Activated naive CD4-positive, alpha-beta T cell treated with anti-CD3 and anti-CD28 coated beads, Interleukin-2, amount 50 U/mL, for 16 hours (primary cell): Measurements from ENCODE around the gene PLPP4.

ENCODE experiments used
- DNase-seq: peaks from one replicate; pipeline ENCODE4 v3.0.0-alpha.2; 2020

The PLPP4 gene

DNA sequence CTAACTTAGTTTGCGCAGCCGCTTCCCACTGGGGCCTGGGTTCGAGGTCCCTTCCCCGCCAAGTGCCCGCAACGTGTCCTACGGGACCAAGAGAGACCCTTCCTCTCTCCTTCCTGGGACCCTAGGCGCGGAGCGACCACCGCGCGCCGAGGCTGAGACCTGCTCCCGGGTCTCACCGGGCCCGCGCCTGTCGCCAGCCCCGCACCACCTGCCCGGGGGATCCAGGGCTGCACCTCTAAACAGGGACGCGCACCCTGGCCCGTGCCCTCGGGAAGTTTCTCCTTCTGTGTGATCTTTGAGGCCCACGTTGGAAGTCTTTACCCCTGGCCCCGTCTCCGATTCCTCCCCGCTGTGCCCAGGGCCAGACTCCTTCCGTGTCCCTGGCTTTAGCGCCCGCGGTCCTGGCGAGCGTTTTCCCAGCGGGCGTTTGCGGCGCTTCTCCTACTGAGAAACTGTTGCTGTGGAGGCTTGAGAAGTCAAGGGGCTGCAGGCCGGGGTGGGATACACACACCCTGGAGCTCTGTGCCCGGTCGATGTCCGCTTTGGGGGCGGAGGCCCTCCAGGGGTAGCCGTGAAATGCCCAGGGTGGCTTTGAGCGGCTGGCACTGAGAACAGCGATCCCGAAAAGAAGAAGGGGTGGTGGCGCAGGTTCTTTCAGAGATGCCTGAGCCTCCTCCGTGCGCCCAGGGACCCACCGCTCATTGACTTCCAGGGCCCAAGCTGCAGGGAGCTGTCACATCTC lies 575 bp downstream of the PLPP4 start:
- DNase-seq = no peak

DNA sequence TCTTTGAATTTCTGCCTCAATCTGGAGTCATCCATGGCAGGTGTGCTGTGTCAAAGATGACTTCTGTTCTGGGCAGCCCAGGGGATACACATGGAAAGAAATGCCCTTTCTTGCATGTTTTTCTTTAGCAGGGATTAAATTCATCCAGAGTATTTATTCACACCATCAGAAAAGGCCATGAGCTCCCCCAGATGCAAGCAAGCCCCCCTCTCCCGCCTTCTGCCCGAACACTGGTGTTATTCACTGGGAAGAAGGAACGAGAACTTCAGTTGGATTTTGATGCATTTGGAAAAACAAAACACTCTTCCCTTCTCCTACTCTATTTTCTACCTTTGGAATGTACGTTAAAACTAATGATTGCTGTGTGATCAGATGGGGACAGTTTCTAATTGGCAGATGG lies 1.4 kb downstream of the PLPP4 start:
- no peak for DNase-seq

DNA sequence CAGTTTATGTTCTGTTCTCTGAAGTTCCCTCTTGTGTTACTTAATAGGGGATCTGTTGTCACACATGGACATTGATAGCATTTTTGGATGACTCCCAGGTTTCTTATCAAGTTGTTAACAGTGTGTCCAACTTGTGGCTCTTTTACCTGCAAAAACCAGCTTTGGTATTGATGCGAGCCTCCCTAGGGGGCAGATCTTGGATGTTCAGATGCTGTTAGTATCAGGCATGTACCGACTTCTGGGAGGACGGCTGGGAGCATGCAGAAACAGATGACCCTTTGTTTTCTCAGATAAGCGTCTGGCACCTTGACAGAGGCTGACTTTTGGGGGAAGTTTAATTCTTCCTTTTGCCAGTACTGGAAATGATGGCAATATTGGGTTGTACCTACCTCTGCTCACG lies 2.2 kb downstream of the PLPP4 start:
- no peak for DNase-seq

DNA sequence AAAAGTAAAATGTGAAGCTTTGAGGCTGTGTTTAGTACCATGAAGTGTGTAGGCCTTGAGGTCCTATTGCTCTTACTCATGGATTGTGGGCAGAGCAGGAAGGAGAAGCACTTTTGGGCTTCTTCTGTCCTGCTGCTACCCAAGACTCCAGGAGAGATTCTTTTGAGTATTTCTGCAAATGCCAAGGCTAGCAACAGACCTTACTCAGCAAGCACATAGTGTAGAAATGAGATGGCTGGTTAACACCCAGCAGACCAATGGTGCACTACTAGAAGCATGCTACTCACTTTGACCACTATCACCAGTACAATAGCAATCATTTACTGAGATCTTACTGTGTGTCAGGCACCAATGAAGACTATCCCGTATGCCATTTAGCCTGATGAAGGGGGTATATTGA lies 3.2 kb downstream of the PLPP4 start:
- DNase-seq = no peak

DNA sequence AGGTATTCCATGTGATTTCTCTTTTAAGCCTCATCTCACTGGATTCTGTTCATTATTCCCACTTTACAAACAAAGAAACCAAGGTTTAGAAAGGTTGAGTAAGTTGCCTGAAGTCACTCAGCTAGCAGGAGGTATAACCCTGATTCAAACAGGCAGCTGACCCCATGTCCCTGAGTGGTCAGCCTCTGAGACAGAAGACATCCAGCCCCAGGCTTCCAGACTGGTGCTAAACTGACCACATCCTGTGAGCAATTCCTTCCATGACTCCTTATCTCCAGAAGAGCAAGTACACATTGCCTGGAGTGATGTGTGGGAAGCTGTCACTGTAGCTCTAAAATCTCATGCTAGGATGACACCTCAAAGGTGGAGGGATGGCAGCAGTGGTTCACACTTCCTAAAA lies 3.7 kb downstream of the PLPP4 start:
- DNase-seq = no peak

DNA sequence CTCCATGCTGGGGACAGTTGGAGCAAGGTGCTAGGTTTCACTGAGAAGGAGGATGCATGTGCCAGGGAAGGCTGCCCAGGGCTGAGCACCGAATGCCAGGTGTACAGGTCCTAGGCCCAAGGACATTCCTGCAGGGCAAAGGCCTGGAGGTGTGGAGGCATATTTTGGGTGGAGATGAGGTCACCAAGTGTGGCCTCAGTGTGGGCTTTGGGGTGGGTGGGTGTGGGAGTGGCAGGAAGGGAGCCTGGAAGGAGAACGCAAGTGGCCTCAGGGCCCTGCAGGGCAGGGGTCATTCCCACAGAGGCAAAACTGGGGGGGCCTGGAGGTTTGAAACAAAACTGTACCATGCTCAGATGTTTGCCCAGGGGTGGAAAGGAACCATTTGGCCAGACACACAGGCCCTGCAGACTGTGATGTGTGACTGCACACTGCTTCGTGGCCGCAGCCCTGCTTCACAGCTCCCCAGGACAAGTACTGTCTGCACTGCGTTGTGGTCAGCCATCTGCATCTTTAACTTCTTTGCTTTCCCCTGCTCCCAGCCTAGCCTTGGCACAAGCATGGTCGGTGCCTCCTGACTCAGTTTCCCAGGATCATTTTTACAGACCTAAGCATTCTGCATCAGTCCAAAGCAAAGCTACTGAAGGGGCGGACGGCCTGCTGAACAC lies 5.1 kb downstream of the PLPP4 start:
- no peak for DNase-seq

DNA sequence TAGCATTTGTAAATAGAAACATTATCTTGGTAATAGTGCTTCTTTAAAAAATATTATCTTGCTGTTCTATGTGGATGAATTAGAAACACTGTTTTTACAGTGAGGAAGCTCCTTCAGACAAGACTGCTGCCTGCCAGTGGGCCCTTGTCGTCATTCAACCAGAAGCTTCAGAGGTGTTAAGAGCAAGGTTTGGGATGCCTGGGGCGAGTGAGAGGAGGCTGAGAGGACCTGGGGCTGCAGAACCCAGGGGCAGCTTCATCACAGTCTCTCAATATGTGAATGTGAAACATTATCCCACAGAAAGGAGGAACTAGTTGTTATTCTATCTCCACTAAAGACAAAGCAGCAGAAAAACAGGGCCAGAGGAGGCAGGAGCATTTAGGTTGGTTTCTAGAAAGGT lies 8.1 kb downstream of the PLPP4 start:
- no peak for DNase-seq

DNA sequence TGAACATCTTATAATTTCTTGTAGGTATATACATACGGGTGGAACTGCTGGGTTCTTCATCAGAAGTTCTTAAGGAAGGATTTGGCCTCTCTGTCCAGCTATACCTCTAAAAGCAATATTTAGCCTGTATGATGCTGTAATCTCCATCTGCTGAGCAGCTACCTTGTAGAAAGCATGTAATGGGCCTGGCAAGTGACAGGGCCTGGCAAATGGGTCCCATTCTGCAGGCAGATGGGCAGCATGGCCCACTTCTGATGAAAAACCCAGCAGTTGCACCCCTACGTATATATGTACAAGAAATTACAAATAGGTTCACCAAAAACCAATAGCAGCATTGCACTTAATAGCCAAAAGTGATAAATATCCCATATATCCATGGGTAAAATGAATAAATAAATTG lies 9.0 kb downstream of the PLPP4 start:
- DNase-seq = no peak

DNA sequence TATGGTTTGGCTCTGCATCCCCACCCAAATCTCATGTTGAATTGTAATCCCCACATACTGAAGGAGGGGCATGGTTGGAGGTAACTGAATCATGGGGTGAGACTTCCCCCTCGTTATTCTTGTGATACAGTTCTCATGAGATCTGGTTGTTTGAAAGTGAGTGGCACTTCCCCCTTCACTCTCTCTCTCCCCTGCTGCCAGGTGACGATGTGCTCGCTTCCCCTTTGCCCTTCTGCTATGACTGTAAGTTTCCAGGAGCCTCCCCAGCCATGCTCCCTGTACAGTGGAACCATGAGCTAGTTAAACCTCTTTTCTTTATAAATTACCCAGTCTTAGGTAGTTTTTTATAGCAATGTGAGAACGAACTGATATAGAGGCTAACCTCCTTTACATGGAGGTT lies 16.6 kb downstream of the PLPP4 start:
- DNase-seq = no peak

DNA sequence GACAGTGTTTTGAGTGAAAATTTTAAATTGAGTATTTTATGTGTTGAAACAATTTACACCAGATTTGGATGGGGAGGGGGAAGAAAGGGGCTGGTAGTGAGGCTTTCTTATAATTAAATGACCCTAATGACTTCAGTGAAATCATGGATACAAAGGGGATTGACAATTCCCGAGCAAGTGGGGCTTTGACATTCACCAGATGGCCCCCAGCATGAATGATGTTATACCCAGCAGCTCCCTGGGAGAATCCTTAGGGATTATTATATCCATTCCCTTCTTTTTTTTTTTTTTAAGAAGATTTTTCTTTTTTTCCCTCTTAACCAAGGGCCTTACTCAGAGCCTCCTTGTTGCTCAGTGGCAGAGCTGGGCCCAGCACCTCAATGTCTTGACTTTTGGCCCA lies 17.9 kb downstream of the PLPP4 start:
- no peak for DNase-seq

DNA sequence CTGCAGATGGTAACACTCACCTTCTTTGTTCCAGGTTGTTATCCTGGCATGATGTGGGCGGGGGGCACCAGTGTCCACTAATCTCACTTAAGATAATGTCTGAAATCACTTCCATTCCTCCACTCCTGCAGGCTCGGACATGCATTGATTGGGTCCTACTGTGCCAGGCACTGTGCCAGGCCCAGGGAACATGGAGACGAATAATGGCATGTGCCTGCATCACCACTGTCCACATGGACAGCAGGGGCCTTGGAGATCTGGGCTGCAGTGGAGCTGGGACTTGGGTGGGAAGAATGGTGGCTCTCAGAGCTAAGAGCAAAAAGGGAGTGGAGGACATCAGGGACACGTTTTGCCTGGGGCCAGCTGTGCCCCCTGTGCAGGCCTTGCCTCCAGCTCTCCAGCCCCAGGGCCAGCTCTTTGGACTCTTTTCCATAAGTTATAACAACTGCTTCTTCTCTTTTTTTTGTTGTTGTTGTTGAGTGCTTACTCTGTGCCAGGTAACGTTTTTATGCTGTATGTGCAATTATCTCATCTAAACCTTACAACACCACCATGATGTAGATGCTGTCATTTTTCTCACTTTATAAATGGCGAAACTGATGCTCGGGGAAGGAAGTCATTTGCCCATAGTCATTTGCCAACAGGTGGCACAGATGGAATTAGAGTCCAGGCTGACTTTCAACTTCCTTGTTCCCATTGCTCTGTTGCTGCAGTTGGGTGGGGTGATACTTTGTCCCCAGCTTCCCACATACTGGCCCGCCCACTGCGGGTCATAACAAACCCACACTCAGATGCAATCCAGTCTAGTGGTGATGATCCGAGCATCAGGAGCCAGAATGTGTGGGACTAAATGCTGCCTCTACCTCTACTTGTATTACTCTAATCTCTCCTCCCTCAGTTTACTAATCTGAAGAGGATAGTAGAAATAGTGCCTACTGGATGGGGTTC lies 19.1 kb downstream of the PLPP4 start:
- no peak for DNase-seq

DNA sequence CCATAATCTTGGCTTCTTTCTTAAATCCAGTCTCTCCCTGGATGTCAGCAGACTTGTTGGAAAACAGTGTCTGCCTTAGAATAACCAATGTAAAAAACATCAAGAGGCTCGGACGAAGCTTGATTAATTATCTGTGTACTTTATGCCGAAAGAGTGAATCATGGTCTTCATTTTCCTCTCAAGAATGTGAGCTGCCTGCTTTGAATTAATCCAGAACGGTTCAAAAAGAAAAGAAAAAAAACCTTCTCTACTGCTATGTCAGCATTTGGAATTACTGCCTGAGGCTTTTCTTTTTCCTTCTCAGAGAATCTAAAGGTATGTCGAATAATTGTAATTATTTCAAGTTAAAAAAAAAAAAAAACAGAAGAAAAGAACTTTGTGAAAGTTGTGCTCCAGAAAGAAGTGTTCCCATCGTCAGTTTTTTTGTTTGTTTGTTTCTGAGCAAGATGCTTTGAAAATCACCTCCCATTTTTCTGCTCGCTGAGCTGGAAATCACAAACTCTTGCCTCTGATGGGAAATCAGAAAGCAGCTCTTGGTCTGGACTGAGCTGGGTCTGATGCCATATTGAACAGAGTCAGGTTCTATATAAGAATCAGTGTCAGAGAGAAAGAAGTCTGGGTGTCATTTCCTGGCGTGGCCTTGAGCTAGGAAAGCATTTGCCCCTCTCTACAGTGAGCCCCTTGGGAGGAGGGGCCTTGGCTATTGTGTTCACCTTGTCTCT lies 20.2 kb downstream of the PLPP4 start:
- DNase-seq = no peak

DNA sequence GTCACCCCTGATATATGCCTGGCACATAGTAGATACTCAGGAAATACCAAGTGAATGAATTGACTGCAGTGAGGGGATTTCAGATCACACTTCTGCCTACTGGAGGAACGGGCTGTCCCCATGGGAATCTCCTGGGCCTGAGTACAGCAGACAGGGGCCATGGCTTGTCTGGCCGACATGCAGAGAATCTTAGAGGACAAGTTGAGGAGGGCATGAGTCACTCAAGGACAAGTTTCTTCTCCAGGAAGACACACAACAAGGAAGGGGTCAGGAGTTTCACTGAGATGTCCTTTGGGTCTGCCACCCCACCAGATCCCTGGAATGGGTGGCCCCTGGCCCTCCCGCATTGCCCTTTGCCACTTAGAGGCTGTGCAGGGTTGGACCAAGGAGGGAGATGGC lies 20.7 kb downstream of the PLPP4 start:
- no peak for DNase-seq

DNA sequence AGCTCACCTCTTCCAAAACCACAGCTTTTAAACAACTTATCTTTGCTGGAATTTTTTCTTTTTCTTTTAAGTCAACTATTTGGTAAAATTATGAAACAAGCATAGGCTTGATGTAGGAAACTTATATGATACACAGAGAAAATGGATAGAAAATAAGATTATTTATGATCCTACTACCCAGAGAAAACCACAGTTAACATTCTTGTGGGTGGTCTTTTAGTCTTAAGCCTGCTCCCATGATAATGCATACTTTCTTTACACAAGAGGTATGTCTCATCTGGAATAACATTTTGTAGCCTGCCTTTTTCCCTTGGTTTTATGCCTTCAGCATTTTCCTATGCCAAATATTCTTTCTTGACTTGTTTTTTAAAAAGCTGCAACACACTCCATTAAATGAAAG lies 21.4 kb downstream of the PLPP4 start:
- DNase-seq = no peak

DNA sequence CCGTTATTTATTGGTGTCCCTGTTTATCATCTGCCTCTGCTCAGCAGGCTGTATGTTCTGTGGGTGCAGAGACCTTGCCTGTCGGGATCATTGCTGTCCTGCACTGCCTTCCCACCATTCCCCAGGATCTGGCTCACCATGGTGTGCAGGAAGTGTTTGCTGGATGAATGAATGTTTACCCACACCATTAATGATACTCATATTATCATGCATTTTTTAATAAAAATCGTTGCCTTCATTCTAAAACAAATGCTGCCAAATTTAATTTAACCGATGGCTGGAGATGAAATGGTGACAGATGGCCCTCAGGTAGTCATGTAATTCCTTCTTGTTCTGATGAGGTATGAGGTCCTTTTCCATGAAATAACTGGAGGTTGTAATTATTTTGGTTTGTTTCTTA lies 22.5 kb downstream of the PLPP4 start:
- DNase-seq = no peak

DNA sequence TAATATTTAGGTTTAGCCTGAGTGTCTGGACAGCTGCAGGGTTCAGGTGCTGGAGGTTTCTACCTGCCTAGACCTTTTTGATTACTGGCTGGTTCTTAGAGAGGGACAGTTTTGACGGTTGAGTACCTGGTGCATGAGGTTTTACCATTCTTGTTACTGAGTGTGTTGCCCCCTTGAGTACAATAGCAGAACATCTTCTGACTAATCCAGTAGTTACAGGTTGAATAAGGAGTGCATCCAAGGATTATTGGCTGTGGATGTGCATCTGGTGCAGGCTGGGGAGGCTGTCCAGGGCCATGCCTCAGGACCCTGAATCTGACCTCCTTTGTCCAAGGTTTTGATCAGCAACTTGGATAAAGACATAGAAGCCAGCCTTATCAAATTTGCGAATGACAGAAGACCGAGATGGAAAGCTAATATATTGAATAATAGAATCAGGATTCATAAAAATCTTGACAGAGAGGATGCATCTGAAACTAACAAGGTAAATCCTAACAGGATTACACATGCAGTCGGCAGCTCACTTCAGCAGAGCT lies 23.1 kb downstream of the PLPP4 start:
- DNase-seq = no peak

DNA sequence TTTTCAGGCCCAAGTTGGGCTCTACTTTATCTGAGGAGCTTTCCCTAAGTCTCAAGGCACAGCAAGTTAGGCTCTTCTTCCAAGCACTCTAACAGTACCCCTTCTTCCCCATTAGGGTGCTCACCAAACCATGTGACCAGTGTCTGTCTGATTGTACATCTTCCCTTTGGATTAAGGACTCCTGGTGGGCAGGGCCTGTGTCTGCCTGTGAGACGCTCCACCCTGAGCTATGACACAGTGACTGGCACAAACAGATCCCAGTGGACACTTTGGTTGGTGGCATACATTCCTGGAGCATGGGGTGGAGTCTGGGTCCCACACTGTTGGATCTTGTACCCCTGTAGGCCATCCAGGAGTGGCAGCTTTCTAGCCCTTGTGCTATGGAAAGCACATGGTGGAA lies 23.8 kb downstream of the PLPP4 start:
- no peak for DNase-seq

DNA sequence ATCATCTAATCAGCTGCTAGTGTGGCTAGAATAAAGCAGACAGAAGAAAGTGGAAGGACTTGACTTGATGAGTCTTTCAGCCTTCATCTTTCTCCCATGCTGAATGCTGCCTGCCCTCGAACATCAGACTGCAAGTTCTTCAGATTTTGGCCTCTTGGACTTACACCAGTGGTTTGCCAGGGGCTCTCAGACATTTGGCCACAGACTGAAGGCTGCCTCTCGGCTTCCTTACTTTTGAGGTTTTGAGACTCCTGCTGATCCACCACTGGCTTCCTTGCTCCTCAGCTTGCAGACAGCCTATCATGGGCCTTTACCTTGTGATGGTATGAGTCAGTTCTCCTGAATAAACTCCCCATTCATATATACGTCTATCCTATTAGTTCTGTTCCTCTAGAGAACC lies 26.0 kb downstream of the PLPP4 start:
- DNase-seq = no peak

DNA sequence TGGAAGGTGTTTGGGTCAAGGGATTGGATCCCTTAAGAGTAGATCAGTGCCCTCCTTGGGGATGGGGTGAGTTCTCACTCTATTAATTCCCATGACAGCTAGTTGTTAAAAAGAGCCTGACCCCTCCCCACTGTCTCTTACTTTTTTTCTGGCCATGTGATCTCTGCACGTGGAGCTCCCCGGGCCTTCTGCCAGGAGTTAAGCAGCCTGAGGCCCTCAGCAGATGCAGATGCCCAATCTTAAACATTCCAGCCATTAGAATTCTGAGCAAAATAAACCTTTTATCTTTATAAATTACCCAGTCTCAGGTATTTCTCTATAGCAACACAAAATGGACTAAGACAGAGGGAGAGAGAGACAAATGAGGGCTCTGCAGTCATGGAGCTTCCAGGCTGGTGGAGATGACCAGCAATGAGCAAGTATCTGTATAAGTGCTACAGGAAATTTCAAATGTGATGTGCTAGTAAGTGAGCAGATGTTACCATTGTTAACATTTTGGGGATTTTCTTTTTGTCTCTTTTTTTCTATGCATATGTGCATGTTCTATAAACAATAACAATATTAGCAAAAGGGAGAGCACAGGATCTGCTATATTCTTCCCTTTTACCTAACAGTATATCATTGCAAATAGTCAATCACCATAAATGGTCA lies 26.7 kb downstream of the PLPP4 start:
- no peak for DNase-seq

DNA sequence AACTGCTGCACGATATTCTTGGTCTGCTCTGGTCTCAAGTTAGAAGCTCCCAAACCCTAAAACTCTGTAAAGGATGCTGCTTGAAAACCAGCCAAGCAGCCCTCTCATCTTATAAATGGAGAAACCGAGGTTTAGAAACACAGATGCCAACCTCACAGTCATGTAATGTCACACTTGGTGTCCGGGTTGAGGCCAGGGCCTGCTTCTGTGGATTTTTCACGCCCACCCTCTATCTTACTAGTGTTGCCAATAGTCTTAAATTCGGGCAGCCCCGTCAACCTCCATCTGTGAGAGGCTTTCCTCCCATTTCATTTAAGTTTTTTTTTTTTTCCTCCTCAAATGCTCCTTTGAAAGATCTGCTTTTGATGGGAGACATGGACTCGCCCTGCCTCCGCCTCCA lies 28.9 kb downstream of the PLPP4 start:
- no peak for DNase-seq

DNA sequence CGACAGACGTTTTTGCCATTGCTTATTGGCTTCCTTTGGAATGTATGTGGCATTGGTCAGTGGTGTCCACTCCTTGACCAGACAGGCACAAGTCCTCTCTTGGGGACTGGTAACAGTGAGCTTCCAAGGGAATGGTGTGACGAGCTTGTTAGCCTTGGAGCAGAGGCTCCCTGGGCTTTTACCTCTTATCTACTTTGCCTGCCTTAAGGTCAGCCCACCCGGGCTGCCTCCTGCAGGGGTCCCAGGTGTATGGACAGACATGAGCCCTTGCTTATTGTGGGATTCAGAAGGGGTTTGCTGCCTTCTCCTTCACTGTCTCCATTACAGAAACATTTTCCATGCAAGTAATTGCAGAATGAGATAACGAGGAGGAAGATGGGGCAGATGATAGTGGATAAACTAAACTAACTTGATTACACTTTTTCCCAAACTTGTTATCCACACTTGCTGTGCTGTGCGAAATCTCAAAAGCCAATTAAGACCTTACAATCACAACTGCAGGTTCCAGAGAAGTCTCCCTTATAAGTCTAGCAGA lies 29.7 kb downstream of the PLPP4 start:
- DNase-seq = no peak

DNA sequence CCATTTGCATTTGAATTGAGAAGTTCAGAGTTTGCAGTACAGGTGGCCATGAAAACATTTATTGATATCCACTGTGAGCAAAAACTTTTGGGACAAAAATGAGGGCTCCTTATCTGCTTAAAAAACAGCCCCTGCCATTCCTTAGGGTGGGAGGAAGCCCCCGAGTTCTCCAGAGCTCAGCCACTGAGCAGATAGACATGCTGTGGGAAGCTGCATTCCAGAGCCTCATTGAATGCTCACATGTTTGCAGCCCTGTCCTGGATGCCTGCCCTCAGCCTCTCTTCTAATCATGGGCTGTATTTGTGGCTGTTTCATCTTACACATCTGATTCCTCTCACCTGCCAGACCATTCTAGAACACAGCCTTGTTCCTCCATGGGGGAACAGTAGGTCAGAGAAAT lies 33.3 kb downstream of the PLPP4 start:
- DNase-seq = no peak
